ENCODE data around the gene SLC26A1. TPM values are rescaled to one million over a fixed set of nuclear protein-coding genes. Genes with fewer than 3 reads are reported as not detected.
A peak's percentile ranks its signal among the peaks of the same experiment; 100 is the strongest.

Gene SLC26A1
- total and polyA plus RNA-seq, 2 donors (not counting 3 experiments of a cell fraction or from before 2014, with no cell fraction given): 0.10 TPM; not detected in 1

DNA sequence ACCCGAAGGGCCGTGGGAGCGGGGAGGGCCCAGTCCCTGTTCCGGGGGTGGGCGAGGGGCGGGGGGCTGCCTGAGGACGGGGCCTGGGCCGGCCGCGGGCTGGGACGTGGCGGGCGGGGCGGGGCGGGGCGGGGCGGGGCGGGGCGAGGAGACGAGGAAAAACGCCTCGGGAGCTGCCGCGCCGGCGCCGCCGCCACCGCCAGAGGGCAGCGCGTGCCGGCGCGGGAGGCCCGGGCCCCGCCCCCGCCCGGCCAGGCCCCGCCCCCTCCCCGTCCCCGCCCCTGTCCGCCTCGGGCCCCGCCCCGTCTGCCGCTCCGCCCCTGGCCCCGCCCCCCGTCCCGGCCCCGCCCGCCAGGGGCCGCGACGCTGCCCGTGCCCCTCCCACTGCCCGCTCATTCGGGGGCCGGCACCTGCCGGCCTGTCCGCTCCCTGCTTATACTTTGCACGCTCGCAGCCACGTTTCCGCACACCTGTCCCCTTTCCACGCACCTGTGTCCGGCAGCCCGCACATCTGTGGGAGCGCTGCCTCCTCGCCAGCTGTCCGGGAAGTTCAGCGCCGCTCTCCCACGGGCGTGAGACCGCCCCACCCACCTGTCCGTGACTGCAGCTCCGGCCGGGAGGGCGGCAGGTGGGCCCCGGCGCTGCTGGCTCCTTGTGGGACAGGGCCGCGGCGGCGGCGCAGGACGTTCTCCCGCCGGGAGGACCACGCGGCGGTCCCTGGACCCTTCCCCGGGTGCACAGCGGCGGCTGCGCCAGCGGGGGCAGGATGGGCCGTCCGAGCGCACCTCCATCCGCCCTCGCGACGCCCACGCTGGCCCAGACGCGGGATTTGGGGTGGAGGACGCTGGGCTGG, 16.6 kb upstream of the SLC26A1 start:
- FAIRE-seq (no peak), DNase-seq (ENCODE audit: low read depth, low spot score) (peak; percentile 39)
- peak overlapping the region; percentile 89 for H2AFZ ChIP-seq (ENCODE audit: low read depth, low read length)
- H3K4me3 ChIP-seq (replicated peaks in 1 of 3; ENCODE audit: insufficient read depth in 1 of 3, low read depth in 1 of 3, low read length in 3 of 3): peak overlapping the region; percentile 26 to 58 (median 52)
- no TSS peak for BruUV-seq (replicated peaks)
- CTCF ChIA-PET: interaction anchor here (0.6 to 2.6 kb wide), 9 partner anchors 12 to 337 kb away, joined by 3 to 13 read pairs (median 4); partner anchors contain the start of gene IDUA
- peaks cover 0 to 2% of the 10 kb centered on the region in 2 experiments for H3K36me3 ChIP-seq (ENCODE audit: control insufficient read depth in 2 of 2, extremely low read depth in 1 of 2, insufficient read depth in 2 of 2, low read length in 2 of 2)
- peak overlapping the region; percentile 82 for H3K4me2 ChIP-seq (ENCODE audit: insufficient read depth, low read length)
- intact Hi-C loops (cut with micrococcal nuclease): no loop called here
- peaks cover 9% of the 10 kb centered on the region for H3K4me1 ChIP-seq (ENCODE audit: control insufficient read depth, extremely low read depth, insufficient read depth, low read length)
- dilution Hi-C loops (cut with MboI; ENCODE audit: extremely low pct_ligation_motif_present, low sequenced_read_pairs): no loop called here
- H3K9me3 ChIP-seq (replicated peaks; ENCODE audit: control insufficient read depth, insufficient read depth, low read length): no peaks in the 10 kb centered on the region
- H3K27ac ChIP-seq (ENCODE audit: insufficient read depth, low read depth, low read length): no peak overlapping the region
- peaks cover 3% of the 10 kb centered on the region for H3K79me2 ChIP-seq (ENCODE audit: control insufficient read depth, insufficient read depth, low read length)
- no peak for TF ChIP-seq GATA2 (IDR thresholded peaks at IDR 0.05; ENCODE audit: insufficient read depth, insufficient read length, low read depth, low read length)
- TF ChIP-seq, protein P1, sequence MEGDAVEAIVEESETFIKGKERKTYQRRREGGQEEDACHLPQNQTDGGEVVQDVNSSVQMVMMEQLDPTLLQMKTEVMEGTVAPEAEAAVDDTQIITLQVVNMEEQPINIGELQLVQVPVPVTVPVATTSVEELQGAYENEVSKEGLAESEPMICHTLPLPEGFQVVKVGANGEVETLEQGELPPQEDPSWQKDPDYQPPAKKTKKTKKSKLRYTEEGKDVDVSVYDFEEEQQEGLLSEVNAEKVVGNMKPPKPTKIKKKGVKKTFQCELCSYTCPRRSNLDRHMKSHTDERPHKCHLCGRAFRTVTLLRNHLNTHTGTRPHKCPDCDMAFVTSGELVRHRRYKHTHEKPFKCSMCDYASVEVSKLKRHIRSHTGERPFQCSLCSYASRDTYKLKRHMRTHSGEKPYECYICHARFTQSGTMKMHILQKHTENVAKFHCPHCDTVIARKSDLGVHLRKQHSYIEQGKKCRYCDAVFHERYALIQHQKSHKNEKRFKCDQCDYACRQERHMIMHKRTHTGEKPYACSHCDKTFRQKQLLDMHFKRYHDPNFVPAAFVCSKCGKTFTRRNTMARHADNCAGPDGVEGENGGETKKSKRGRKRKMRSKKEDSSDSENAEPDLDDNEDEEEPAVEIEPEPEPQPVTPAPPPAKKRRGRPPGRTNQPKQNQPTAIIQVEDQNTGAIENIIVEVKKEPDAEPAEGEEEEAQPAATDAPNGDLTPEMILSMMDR (IDR thresholded peaks at IDR 0.05; ENCODE audit: extremely low read depth in 1 of 2, insufficient read depth in 1 of 2, low read depth in 1 of 2, low read length in 2 of 2): peak in 1 of 2 donors; percentile 16
- POLR2A ChIA-PET: interaction anchor here (0.6 kb wide), 1 partner anchor 17 kb away, joined by 3 read pairs; no protein-coding TSS in a partner anchor
- peaks cover 13 to 16% of the 10 kb centered on the region in 2 experiments for H3K27me3 ChIP-seq (ENCODE audit: control insufficient read depth in 2 of 2, insufficient read depth in 2 of 2, low read length in 2 of 2)
- no peak overlapping the region for H3K9ac ChIP-seq (replicated peaks; ENCODE audit: extremely low read depth, insufficient read depth, low read length)
- no peaks in the 10 kb centered on the region for H3K9me1 ChIP-seq (replicated peaks; ENCODE audit: control insufficient read depth, extremely low read depth, insufficient read depth, low read length)
- H4K20me1 ChIP-seq (replicated peaks; ENCODE audit: control insufficient read depth, extremely low read depth, insufficient read depth, low read length): no peaks in the 10 kb centered on the region

Measured in endothelial cell of umbilical vein (primary cell).